GM19324 (cell line): ENCODE measurements around the gene NMUR1.

Experiments used
- ATAC-seq: cut with Tn5 transposase; IDR thresholded peaks from one replicate; pipeline ENCODE4 v1.9.1; 2021; ENCODE audit warnings: mild to moderate bottlenecking, moderate library complexity; ENCODE audit not compliant: unreplicated experiment, low FRiP score

NMUR1 gene

GRCh38 chr2:231494669-231495068, 35.6 kb downstream of the NMUR1 start:
- no peak for ATAC-seq

GRCh38 chr2:231490801-231491200, 39.4 kb downstream of the NMUR1 start:
- ATAC-seq: no peak

- no peak for ATAC-seq
Measured at GRCh38 chr2:231489990-231490389, 40.3 kb downstream of the NMUR1 start.

- no peak for ATAC-seq
Measured at GRCh38 chr2:231488331-231488730, 41.9 kb downstream of the NMUR1 start.

- ATAC-seq: no peak
Measured at GRCh38 chr2:231486851-231487596, 43.2 kb downstream of the NMUR1 start.

- ATAC-seq: no peak
Measured at GRCh38 chr2:231483398-231484329, 46.6 kb downstream of the NMUR1 start.

- no peak for ATAC-seq
Measured at GRCh38 chr2:231482806-231483391, 47.3 kb downstream of the NMUR1 start.

GRCh38 chr2:231480781-231481180, 49.5 kb downstream of the NMUR1 start:
- no peak for ATAC-seq

GRCh38 chr2:231479455-231479854, 50.8 kb downstream of the NMUR1 start:
- ATAC-seq: no peak

GRCh38 chr2:231476920-231477319, 53.3 kb downstream of the NMUR1 start:
- ATAC-seq: no peak

- ATAC-seq: no peak
Measured at GRCh38 chr2:231475965-231476364, 54.3 kb downstream of the NMUR1 start.
